Measurements from ENCODE around the gene CBS.
A peak's percentile ranks its signal among the peaks of the same experiment; 100 is the strongest.
"Not testable (repeated sequence)": the region's sequence is repeated elsewhere in the genome, so short reads cannot be mapped to it uniquely, and the experiment has no call there.

Gene CBS

GRCh38 chr21:43075170-43076022 is at the start of gene CBS:
Gene CBS, minus strand, starts transcription at chr21:43075835. Its CDS starts 3,642 bp downstream, at chr21:43072193.
- not testable (repeated sequence) for DNase-seq (ENCODE audit: low read depth in 1 of 2, low spot score in 1 of 2)

DNA sequence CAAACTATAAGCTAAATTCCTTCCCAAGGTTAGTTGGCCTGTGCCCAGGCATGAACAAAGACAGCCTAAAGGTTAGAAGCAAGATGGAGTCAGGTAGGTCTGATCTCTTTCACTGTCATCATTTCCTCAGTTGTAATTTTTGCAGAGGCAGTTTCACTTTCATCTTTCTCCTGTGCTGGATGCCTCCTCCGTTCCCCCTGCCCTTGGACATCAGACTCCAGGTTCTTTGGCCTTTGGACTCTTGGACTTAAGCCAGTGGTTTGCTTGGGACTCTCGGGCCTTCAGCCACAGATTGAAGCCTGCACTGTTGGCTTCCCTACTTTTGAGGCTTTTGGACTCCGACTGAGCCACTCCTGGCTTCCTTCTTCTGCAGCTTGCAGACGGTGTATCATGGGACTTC is 40.3 kb upstream of the CBS start:
- DNase-seq (ENCODE audit: low read depth in 1 of 2, low spot score in 1 of 2): not testable (repeated sequence)

GRCh38 chr21:43114483-43114882 is 38.8 kb upstream of the CBS start:
- not testable (repeated sequence) for DNase-seq (ENCODE audit: low read depth in 1 of 2, low spot score in 1 of 2)

GRCh38 chr21:43109006-43109405 is 33.4 kb upstream of the CBS start:
- DNase-seq (ENCODE audit: low read depth in 1 of 2, low spot score in 1 of 2): not testable (repeated sequence)

- not testable (repeated sequence) for DNase-seq (ENCODE audit: low read depth in 1 of 2, low spot score in 1 of 2)
Measured at GRCh38 chr21:43108177-43108576, 32.5 kb upstream of the CBS start.

GRCh38 chr21:43107794-43108137 is 32.1 kb upstream of the CBS start:
- not testable (repeated sequence) for DNase-seq (ENCODE audit: low read depth in 1 of 2, low spot score in 1 of 2)

DNA sequence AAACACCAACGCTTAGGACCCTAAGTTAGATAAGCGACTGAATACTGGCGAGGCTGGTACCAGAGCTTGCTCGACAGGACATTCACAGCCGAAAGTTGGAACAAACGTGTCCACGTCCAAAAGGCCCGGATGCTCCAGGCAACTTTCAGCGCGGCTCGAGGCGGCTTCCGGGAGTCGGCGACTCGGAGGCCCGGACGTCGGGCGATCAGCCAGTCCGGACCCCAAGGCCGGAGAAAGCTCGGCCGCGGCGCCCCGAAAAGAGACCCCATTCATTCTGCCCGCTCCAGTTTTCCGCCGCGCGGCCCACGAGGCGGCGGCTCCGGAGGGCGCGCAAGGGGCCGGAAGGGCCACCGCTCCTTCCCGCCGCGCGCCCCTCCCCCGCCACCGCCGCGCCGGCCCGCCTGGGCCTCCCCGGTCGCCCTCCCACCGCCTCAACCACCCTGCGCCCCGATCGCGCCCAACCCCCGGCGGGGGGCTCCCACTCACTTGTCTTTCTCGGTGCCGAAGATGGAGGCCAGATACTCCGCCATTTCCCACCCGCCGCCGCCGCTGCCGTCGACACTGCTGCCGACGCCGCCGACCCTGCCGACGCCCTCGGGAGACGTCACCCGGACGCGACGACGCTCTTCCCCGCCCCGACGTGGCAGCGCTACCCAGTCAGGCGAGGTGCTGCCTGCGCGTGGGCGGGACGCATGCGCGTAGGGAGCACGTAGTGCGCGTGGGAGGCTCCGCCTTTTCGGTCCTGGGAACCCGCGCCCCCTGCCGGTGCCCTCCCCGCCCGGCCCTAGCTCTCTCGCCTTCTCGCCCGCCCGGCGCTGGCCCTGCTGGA is 31.5 kb upstream of the CBS start, which contains the start of gene U2AF1:
Gene U2AF1 (minus strand): TSS at position 606 of the 829 bp plus-strand sequence. CDS start 76 bp downstream, at position 530.
- peak in 1 of 2 donors; percentile 16 for DNase-seq (ENCODE audit: low read depth in 1 of 2, low spot score in 1 of 2)

DNA sequence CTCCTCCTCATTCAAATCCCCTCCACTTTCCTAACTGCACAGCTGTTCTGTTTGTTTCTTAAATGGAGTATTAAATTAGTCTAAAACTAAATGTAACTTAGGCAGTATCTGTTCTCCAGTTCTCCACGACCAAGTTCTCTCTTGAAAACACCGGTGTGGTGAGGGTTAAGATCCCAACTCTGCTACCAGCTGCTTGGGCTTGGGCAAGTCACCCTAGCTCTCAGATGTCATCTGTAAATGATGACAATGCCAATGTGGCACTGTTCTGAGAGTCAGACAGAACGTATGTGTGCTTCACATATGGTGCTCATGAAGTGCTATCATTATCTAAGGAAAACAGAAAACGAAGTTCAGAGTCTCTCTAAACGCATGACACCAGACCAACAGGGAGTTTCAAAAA is 29.0 kb upstream of the CBS start:
- DNase-seq (ENCODE audit: low read depth in 1 of 2, low spot score in 1 of 2): not testable (repeated sequence)

DNA sequence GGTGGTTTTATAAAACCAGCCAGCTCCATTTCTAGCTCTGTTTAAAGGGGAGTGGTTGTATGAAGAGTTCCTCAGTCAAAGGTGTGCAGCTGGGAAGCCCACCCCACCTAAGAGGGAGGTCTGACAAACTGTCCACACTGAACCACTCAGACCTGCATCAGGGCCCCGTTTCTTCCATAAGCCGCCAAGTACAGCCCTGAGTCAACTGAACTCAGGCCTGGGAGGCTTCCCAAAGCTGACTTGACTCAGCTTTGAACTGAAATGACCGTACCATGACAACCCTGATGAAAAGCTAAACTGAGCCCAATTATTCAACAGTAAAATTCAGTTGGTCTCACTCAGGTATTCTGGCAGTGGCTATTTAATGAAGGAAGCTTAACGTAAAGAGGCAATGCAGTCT is 26.6 kb upstream of the CBS start:
- DNase-seq (ENCODE audit: low read depth in 1 of 2, low spot score in 1 of 2): not testable (repeated sequence)

DNA sequence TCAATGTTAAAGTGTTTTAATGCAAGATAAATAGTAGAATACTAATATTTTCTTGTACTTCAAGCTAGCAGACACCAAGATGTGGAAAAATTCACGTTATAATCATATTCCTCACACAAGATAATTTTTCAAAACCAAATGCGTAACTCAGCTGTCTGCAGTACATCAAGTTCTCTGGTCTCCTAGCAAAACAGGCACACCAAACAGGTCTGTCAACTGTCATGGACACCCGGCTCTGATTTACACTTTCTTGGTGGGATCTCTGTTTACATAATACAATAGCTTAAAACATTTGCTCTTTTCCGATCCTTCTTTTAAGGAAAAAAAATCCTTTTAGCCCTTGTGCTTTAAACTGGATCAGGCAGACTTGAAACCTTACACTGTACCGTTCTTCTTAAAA is 26.0 kb upstream of the CBS start:
- not testable (repeated sequence) for DNase-seq (ENCODE audit: low read depth in 1 of 2, low spot score in 1 of 2)

GRCh38 chr21:43101000-43101399 is 25.4 kb upstream of the CBS start:
- DNase-seq (ENCODE audit: low read depth in 1 of 2, low spot score in 1 of 2): not testable (repeated sequence)

GRCh38 chr21:43091979-43092614 is 16.5 kb upstream of the CBS start:
- not testable (repeated sequence) for DNase-seq (ENCODE audit: low read depth in 1 of 2, low spot score in 1 of 2)

DNA sequence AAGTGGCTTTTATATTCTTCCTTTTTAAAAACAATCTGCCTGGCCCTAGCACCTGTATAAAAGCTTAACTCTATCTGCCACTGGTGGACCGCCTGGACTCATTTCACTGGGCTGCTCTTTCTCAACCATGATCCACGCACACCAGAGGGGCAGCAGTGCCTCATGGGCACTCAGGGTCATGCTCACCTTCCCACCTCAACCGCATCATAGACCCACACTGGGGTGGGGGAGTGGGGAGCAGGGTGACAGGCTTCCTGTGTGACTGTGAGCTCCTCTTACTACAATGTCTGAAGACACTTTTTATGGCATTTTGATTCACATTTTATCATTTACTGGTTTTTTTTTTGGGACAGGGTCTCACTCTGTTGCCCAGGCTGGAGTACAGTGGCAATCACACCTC is 15.3 kb upstream of the CBS start:
- not testable (repeated sequence) for DNase-seq (ENCODE audit: low read depth in 1 of 2, low spot score in 1 of 2)

GRCh38 chr21:43089463-43089862 is 13.8 kb upstream of the CBS start:
- DNase-seq (ENCODE audit: low read depth in 1 of 2, low spot score in 1 of 2): not testable (repeated sequence)

- not testable (repeated sequence) for DNase-seq (ENCODE audit: low read depth in 1 of 2, low spot score in 1 of 2)
Measured at GRCh38 chr21:43082587-43083300, 7.1 kb upstream of the CBS start.

- not testable (repeated sequence) for DNase-seq (ENCODE audit: low read depth in 1 of 2, low spot score in 1 of 2)
Measured at GRCh38 chr21:43076643-43077042, 1.0 kb upstream of the CBS start.

- DNase-seq (ENCODE audit: low read depth in 1 of 2, low spot score in 1 of 2): not testable (repeated sequence)
Measured at GRCh38 chr21:43076023-43076637, 495 bp upstream of the CBS start.

DNA sequence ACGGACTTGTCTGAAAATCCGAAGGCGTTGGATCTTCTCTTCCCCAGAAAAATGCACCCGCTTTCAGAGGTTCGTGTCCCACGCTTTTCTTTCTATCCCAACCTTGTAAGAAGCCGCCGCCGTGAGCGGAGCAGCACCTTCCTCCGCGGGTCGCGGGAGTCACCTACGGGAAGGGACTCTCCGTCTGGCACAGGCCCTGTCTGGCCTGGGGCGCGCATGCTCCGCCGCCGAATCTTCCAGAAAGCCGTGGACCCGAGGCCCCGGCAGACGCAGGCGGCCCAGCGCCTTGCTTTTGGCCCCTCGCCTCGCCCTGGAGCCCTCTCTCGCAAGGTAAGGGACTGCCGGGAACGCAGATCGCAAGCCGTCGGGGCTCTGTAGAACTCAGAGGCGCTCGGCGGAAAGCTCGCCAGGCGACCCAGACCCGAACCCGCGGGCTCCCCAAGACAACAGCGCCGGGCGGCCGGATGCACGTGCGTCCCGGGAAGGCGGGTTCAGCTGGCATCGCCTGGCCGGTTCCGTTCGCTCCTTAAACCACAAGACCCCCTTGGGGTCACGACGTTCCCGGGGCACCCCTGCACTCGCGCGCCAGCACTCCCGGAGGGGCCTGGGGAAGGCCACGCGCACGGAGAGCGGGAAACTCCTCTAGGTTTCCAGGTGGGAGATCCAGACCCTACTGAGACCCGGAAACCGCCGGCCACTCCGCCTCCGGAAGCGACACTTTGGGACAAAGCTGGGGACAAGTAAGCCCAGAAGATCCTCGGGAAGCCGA is 1.1 kb downstream of the CBS start:
- DNase-seq (ENCODE audit: low read depth in 1 of 2, low spot score in 1 of 2): not testable (repeated sequence)

- not testable (repeated sequence) for DNase-seq (ENCODE audit: low read depth in 1 of 2, low spot score in 1 of 2)
Measured at GRCh38 chr21:43072742-43073141, 2.9 kb downstream of the CBS start.

Data from activated T-helper 1 cell treated with anti-CD3 and anti-CD28 coated beads, Interleukin-2, amount 50 U/mL, for 16 hours (primary cell).